GM19452 (cell line): Measurements from ENCODE around the gene SHANK2.

Source experiments
- ATAC-seq: cut with Tn5 transposase; IDR thresholded peaks from one replicate; pipeline ENCODE4 v1.9.1; 2021; ENCODE audit not compliant: unreplicated experiment

The SHANK2 gene

GRCh38 chr11:71202966-71203365 lies 49.4 kb downstream of the SHANK2 start:
- no peak for ATAC-seq

DNA sequence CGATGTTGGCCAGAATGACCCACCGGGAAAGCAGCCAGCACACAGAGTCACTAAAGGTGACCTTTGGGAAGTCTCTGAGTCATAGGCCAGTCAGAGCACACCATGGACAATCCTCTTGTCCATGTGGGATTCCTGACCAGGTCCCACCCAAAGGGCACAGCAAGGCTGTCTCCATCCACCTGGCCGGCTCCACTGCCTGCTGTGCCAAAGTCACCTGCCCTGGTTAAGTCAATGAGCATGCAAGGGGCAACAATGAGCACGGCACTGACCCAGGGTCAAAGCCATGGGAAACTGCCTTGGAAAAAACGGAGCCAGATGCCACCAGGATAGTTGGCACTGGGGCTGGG lies 49.8 kb downstream of the SHANK2 start:
- no peak for ATAC-seq
